Fibroblast of lung (primary cell): ENCODE measurements around the gene MIPOL1.
"Not testable (repeated sequence)": the region's sequence is repeated elsewhere in the genome, so short reads cannot be mapped to it uniquely, and the experiment has no call there.

Source experiments
- EZH2 ChIP-seq: IDR thresholded peaks from 2 replicates; pipeline ENCODE4 v1.5.1; 2012; ENCODE audit warnings: low read length, control low read depth, mild to moderate bottlenecking; ENCODE audit errors: missing control alignments
- TF ChIP-seq, protein P1 (sequence below), 2 donors: IDR thresholded peaks in 1 of 2; conservative IDR thresholded peaks in 1 of 2; 1 replicate in 1 of 2; 2 replicates in 1 of 2; pipeline ENCODE4 v1.5.1; 2011 to 2012; ENCODE audit warnings: low read length in 2 of 2, control low read depth in 1 of 2, inconsistent platforms in 1 of 2, low read depth in 1 of 2, mild to moderate bottlenecking in 1 of 2

DNA sequence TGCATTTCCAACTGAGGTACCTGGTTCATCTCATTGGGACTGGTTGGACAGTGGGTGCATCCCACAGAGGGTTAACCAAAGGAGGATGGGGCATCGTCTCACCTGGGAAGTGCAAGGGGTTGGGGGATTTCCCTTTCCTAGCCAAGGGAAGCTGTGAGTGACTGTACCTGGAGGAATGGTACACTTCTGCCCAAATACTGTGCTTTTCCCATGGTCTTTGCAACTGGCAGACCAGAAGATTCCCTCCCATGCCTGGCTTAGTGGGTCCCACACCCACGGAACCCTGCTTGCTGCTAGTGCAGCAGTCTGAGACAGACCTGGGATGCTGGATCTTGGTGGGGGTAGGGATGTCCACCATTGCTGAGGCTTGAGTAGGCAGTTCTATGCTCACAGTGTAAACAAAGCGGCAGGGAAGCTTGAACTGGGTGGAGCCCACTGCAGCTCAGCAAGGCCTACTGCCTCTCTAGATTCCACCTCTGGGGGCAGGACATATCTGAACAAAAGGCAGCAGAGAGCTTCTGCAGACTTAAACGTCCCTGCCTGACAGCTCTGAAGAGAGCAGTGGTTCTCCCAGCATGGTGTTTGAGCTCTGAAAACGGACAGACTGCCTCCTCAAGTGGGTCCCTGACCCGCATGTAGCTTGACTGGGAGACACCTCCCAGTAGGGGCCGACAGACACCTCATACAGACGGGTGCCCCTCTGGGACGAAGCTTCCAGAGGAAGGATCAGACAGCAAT, 9.7 kb upstream of the MIPOL1 start:
- TF ChIP-seq, protein P1, sequence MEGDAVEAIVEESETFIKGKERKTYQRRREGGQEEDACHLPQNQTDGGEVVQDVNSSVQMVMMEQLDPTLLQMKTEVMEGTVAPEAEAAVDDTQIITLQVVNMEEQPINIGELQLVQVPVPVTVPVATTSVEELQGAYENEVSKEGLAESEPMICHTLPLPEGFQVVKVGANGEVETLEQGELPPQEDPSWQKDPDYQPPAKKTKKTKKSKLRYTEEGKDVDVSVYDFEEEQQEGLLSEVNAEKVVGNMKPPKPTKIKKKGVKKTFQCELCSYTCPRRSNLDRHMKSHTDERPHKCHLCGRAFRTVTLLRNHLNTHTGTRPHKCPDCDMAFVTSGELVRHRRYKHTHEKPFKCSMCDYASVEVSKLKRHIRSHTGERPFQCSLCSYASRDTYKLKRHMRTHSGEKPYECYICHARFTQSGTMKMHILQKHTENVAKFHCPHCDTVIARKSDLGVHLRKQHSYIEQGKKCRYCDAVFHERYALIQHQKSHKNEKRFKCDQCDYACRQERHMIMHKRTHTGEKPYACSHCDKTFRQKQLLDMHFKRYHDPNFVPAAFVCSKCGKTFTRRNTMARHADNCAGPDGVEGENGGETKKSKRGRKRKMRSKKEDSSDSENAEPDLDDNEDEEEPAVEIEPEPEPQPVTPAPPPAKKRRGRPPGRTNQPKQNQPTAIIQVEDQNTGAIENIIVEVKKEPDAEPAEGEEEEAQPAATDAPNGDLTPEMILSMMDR (conservative IDR thresholded peaks at IDR 0.05 in 1 of 2, IDR thresholded peaks at IDR 0.05 in 1 of 2; ENCODE audit: low read depth in 1 of 2, low read length in 2 of 2), result not testable (repeated sequence)
- not testable (repeated sequence) for TF ChIP-seq EZH2
